Measurements from ENCODE around the gene BDNF.

DNA sequence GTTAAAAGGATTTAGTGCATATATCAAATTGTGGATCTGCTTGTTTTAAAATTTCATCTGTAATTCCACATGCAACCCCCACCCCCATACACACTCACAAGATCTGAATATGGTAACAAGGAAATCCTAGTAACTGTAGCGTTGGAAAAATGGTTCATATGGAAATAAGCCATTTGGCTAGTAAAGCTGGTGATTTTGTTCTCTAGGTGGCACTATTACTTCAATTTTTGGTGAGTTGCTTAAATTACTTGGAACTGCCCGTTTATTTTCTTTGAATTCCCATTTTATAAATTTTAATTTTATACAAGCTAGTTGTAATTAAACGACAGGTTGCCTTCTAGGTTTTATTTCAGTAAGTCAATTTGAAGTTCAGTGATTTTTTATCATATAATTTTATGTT, 5.3 kb downstream of the BDNF start:
- TF ChIP-seq, protein P1, sequence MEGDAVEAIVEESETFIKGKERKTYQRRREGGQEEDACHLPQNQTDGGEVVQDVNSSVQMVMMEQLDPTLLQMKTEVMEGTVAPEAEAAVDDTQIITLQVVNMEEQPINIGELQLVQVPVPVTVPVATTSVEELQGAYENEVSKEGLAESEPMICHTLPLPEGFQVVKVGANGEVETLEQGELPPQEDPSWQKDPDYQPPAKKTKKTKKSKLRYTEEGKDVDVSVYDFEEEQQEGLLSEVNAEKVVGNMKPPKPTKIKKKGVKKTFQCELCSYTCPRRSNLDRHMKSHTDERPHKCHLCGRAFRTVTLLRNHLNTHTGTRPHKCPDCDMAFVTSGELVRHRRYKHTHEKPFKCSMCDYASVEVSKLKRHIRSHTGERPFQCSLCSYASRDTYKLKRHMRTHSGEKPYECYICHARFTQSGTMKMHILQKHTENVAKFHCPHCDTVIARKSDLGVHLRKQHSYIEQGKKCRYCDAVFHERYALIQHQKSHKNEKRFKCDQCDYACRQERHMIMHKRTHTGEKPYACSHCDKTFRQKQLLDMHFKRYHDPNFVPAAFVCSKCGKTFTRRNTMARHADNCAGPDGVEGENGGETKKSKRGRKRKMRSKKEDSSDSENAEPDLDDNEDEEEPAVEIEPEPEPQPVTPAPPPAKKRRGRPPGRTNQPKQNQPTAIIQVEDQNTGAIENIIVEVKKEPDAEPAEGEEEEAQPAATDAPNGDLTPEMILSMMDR (IDR thresholded peaks at IDR 0.05; ENCODE audit: poor library complexity), result peak; percentile 54
- no peak for TF ChIP-seq EZH2 (IDR thresholded peaks at IDR 0.05; ENCODE audit: borderline replicate concordance)
- TF ChIP-seq EZH2phosphoT487 (IDR thresholded peaks at IDR 0.05; ENCODE audit: low read depth, severe bottlenecking, unreplicated experiment), result no peak

All from hepatocyte (in vitro differentiated cells).